ENCODE measurements around the gene CENPV.
"Not testable (repeated sequence)": the region's sequence is repeated elsewhere in the genome, so short reads cannot be mapped to it uniquely, and the experiment has no call there.

- TF ChIP-seq, protein P1, sequence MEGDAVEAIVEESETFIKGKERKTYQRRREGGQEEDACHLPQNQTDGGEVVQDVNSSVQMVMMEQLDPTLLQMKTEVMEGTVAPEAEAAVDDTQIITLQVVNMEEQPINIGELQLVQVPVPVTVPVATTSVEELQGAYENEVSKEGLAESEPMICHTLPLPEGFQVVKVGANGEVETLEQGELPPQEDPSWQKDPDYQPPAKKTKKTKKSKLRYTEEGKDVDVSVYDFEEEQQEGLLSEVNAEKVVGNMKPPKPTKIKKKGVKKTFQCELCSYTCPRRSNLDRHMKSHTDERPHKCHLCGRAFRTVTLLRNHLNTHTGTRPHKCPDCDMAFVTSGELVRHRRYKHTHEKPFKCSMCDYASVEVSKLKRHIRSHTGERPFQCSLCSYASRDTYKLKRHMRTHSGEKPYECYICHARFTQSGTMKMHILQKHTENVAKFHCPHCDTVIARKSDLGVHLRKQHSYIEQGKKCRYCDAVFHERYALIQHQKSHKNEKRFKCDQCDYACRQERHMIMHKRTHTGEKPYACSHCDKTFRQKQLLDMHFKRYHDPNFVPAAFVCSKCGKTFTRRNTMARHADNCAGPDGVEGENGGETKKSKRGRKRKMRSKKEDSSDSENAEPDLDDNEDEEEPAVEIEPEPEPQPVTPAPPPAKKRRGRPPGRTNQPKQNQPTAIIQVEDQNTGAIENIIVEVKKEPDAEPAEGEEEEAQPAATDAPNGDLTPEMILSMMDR (IDR thresholded peaks at IDR 0.05; ENCODE audit: low read length) = not testable (repeated sequence)
- TF ChIP-seq EZH2 (IDR thresholded peaks at IDR 0.05; ENCODE audit: borderline replicate concordance, low read length) = not testable (repeated sequence)
These were observed 41.2 kb downstream of the CENPV start for GRCh38 chr17:16312061-16312460.
